GM21390 (cell line): ENCODE results near the gene OR5AS1.
"Not testable (repeated sequence)": the region's sequence is repeated elsewhere in the genome, so short reads cannot be mapped to it uniquely, and the experiment has no call there.

ENCODE experiments used
- ATAC-seq: cut with Tn5 transposase; IDR thresholded peaks from one replicate; pipeline ENCODE4 v1.9.1; 2021; ENCODE audit not compliant: unreplicated experiment

Gene OR5AS1

DNA sequence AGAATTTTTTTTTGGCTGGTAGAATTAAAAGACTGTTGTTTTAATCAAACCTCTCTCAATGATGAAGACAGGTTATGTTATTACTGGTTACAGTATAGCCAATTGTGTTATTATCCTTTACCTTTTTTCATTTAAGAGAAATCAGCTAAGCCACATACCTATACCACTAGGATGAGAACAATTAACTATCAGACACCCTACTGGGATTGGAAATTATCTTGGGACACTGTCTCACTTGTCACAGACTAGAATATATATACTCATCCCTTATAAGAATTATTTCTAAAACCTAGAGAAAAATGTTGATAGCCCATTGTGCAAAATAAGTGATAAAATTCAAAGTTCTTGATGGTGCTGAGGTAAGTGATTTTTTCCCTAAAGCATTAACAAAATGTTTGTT, at the start of gene OR5AS1:
OR5AS1 (plus strand) TSS at position 301 of the 400 bp plus-strand sequence. CDS start 2,765 bp downstream, outside the sequence.
- ATAC-seq: no peak

DNA sequence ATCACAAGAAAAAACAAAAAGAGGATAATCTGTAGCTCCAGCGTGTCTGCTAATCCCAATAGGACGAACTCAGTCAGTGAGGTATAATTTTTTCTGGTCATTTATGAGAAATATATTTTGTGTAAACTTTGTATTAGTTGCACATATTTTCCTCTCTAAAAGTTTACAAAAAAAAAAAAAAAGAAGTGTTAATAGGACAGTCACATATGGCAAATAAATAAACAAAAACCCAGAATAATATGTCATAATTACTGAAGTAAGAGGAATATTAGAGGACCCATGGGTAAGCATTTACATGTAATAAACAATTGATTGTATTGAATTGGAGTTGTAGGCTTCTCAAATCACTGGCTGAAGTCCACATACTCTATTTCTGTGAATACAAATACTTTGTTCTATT, 32.9 kb upstream of the OR5AS1 start, which contains the start of gene OR5F1:
OR5F1 (minus strand) TSS at position 101 of the 400 bp plus-strand sequence; CDS start at position 101, 0 bp downstream.
- ATAC-seq: no peak

DNA sequence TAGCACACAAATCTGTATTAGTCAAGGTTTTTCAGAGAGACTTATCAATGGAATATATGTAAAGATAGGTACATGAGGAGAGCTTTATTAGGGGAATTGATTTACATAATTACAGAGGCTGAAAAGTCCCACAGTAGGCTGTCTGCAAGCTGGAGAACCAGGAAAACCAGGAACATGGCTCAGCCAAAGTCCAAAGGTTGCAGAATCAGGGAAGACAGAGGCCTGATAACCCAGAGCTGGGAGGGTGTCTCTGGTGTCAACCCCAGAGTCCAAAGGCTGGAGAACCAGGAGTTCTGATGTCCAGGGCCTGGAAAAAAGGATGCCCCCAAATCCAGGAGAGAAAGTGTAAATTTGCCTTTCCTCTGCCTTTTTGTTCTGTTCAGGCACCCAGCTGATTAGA, 16.7 kb upstream of the OR5AS1 start:
- ATAC-seq: no peak

DNA sequence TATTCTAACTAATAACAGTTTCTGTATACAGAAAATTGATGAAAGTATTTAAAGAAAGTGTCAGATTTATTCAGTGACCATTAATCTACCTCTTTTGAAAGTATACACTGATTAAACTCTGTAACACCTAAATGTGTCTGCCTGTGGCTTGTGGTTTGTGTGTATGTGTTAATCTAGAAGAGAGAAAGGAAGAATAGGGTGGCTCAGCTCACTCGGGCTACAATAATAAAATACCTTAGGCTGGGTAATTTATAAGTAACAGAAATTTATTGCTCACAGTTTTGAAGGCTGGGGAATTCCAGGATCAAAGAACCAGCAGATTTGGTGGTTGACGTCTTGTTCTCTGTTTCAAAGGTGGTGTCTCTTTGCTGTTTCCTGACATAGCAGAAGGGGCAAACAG, 13.6 kb upstream of the OR5AS1 start:
- no peak for ATAC-seq

DNA sequence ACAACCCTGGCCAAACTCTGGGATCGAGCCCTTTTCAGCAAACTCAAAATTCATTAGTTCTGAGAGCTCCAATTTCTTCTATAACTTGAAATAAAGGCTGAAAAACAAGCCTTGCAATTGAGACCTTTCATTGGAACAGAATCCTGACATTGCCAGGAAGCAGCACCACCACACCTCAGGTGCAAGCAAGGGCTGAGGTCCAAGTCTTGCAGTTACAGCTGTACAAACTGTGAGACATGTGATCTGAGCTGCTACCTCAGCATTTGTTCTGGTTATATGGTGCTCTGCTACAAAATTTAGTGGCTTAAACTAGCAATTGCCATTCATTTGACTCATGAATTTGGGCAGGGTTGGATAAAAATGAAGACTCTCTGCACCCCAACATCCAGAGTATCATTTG, 18.1 kb downstream of the OR5AS1 start:
- ATAC-seq: no peak

DNA sequence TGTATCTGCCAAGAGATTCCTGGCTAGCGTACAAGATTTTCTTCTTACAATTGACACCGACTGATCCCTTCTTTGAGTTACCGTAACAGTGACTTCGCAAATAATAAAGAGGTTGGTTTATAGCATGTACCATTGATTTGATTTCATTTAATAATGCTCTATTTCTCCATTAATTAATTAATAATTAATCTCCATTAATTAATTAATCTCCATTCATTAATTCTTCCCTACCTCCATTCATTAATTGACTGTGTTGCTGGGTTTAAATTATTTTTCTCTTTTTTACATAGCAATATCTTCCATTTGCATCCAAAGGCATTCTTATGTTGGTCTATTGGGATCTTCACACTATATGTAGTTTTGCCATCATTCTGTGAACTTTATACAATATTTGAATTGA, 21.0 kb downstream of the OR5AS1 start:
- ATAC-seq: no peak

DNA sequence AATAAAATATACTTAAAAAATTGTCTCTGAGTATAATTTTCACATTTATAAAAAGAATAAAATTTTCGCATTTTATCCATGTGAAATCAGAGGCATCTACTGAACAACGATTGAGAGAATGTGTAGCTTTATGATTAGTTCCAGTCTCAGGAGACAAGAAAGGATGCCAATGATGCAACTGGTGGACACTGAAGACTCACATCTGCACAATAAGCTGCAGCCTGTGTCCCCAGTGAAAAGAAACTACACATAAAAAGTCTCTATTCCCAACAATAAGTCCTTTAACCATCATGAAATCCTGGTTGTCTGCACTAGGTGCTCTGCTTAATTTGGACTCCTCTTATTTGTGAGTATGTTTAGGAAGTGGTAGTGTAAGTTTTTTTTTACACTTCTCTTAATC, 22.0 kb downstream of the OR5AS1 start:
- no peak for ATAC-seq

DNA sequence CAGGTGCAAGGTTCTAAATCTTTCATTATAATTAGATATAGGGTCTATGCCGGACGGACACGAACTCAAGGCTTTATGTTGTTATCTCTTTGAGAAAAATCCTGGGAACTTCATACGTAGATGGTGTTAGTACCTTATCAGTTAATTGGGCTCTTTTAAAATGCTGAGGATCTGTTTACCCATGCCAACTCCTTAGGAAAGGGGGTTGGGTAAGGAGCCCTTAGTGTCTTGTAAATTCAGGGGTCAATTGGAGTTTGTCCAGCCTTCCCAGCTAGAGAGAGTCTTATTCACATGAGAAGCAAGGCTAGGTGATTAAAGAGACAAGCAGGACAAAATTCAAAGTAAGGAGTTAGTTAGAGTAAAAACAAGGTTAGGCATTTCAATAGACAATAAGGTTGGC, 28.9 kb downstream of the OR5AS1 start:
- not testable (repeated sequence) for ATAC-seq

DNA sequence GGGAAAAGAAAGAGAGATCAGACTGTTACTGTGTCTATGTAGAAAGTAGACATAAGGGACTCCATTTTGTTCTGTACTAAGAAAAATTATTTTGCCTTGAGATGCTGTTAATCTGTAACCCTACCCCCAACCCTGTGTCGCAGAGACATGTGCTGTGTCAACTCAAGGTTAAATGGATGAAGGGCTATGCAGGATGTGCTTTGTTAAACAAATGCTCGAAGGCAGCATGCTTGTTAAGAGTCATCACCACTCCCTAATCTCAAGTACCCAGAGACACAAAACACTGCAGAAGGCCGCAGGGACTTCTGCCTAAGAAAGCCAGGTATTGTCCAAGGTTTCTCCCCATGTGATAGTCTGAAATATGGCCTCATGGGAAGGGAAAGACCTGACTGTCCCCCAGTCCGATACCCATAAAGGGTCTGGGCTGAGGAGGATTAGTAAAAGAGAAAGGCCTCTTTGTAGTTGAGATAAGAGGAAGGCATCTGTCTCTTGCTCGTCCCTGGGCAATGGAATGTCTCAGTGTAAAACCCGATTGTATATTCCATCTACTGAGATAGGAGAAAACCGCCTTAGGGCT, 30.3 kb downstream of the OR5AS1 start:
- ATAC-seq: not testable (repeated sequence)

DNA sequence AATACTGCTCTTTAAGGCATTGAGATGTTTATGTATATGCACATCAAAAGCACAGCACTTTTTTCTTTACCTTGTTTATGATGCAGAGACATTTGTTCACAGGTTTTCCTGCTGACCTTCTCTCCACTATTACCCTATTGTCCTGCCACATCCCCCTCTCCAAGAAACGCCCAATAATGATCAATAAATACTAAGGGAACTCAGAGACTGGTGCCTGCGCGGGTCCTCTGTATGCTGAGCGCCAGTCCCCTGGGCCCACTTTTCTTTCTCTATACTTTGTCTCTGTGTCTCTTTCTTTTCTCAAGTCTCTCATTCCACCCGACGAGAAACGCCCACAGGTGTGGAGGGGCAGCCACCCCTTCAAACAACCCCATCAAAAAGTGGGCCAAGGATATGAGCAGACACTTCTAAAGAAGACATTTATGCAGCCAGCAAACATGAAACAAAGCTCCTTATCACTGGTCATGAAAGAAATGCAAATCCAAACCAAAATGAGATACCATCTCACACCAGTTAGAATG, 30.9 kb downstream of the OR5AS1 start:
- not testable (repeated sequence) for ATAC-seq

DNA sequence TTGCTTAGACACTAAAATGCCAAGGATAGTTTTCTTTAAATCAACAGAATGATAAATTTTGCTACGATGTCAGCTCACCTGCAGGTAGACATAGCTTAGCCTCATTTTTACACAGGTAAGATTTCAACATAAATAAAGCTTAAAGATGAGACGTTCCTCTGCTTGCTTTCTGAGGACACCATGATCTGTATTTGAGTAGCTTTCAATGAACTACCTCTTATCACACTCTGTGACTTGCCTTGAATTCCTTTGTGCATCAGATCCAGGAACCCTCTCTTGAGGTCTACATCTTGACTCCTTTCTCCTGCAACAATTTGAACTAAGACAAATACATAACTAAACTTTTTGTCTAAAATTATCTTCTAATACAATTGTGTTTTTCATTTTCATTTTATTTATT, 39.5 kb downstream of the OR5AS1 start:
- ATAC-seq: no peak
